Sigmoid colon (tissue), 7 donors: ENCODE measurements around the gene LNPEP. TPM values are rescaled to one million over a fixed set of nuclear protein-coding genes. Genes with fewer than 3 reads are reported as not detected.

Experiments used
- DNase-seq: peaks from one replicate; pipeline ENCODE4 v3.0.0-alpha.2; 2019
- H3K27ac ChIP-seq, 4 donors: fragments of 200-600 bp; sonication (generic); one replicate each; pipeline ENCODE4 v1.5.1; 2016 to 2019; ENCODE audit warnings: mild to moderate bottlenecking in 1 of 4
- H3K27me3 ChIP-seq, 3 donors: fragments of 200-600 bp; sonication (generic); one replicate each; pipeline ENCODE4 v1.5.1; 2019; ENCODE audit warnings: mild to moderate bottlenecking in 1 of 3
- H3K36me3 ChIP-seq, 4 donors: fragments of 200-600 bp; sonication (generic); one replicate each; pipeline ENCODE4 v1.5.1; 2016 to 2019
- H3K4me1 ChIP-seq, 4 donors: fragments of 200-600 bp; sonication (generic); one replicate each; pipeline ENCODE4 v1.5.1; 2017 to 2019
- H3K4me3 ChIP-seq, 4 donors: fragments of 200-600 bp; sonication (generic); one replicate each; pipeline ENCODE4 v1.5.1; 2017 to 2019; ENCODE audit warnings: mild to moderate bottlenecking in 2 of 4, moderate library complexity in 1 of 4
- H3K9me3 ChIP-seq, 4 donors: fragments of 200-600 bp in 3 of 4; sonication (generic) in 3 of 4; one replicate each; pipeline versions ENCODE4 v1.5.1 to v1.6.1; 2013 to 2019
- EP300 ChIP-seq, 4 donors: sonication (generic); formaldehyde crosslinking; IDR thresholded peaks; one replicate each; pipeline ENCODE4 v1.6.1; 2017; ENCODE audit warnings: antibody characterized with exemption in 4 of 4
- POLR2A ChIP-seq, 2 donors: fragments of 450-650 bp; IDR thresholded peaks; one replicate each; pipeline ENCODE4 v1.6.1; 2016; ENCODE audit warnings: antibody characterized with exemption in 2 of 2, mild to moderate bottlenecking in 2 of 2, moderate library complexity in 2 of 2
- POLR2AphosphoS5 ChIP-seq, 4 donors: sonication (generic); formaldehyde crosslinking; IDR thresholded peaks; one replicate each; pipeline ENCODE4 v1.6.1; 2017; ENCODE audit warnings: antibody characterized with exemption in 4 of 4
- WGBS, 2 donors: extraction: QIAGEN DNeasy Blood & Tissue Kit; methylation state at CpG; one replicate each; pipeline ENCODE4 v1.1.7; 2013; 5-methylcytosine and 5-hydroxymethylcytosine counted together
- intact Hi-C: fragments of 100-400 bp; cut with DNase I; formaldehyde crosslinking; loops from one replicate; pipeline ENCODE4 v1.15.1; 2023
- polyA plus RNA-seq, 3 donors: library from polyadenylated mRNA; stranded (reverse); fragments of 200-250 nt; gene quantifications; one replicate each; pipeline ENCODE4 v1.2.3, GENCODE V29; 2013
- total RNA-seq, 4 donors: library from RNA; depleted of rRNA; stranded (reverse); fragments of >200 nt; gene quantifications; one replicate each; pipeline ENCODE4 v1.1.0, GENCODE V29; 2016
- TF ChIP-seq, protein P1 (sequence below), 4 experiments: fragments of 450-650 bp in 3 of 4; fragments of 200-600 bp in 1 of 4; IDR thresholded peaks; one replicate each; pipeline ENCODE4 v1.5.1; 2016 to 2019; ENCODE audit warnings: antibody characterized with exemption in 4 of 4, mild to moderate bottlenecking in 3 of 4, moderate library complexity in 2 of 4
- donor health status: healthy with polysubstance abuse.
- donor health status: Bipolar disorder and iron deficiency.
- donor health status: healthy.

Gene LNPEP
- total and polyA plus RNA-seq, 7 donors: 1.4 to 68.1 (median 45.2) TPM

DNA sequence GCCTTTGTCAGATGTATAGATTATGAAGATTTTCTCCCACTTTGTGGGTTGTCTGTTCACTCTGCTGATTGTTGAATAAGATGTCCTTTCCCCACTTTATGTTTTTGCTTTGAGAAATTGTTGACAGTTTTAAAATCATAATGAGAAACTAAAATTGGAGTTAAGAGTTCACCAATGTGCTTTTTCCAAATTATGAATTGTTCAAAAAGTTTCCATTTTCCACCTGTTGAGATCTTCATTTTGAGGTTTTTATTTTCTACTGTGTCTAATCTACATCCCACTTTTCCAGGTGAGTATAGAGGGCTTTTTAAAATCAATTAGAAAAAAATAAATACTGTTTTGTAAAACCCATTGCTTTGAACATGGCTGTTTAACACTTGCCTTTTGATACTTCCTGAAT lies 55.8 kb downstream of the LNPEP start:
- H3K27me3 ChIP-seq: no peaks in the 10 kb centered on the region
- no peak for DNase-seq
- intact Hi-C loops: no loop called here
- no peaks in the 10 kb centered on the region for H3K4me1 ChIP-seq
- no peak overlapping the region for H3K27ac ChIP-seq
- TF ChIP-seq POLR2A (IDR thresholded peaks at IDR 0.05) (no peak), EP300 (IDR thresholded peaks at IDR 0.05) (no peak), POLR2AphosphoS5 (IDR thresholded peaks at IDR 0.05) (no peak)
- TF ChIP-seq, protein P1, sequence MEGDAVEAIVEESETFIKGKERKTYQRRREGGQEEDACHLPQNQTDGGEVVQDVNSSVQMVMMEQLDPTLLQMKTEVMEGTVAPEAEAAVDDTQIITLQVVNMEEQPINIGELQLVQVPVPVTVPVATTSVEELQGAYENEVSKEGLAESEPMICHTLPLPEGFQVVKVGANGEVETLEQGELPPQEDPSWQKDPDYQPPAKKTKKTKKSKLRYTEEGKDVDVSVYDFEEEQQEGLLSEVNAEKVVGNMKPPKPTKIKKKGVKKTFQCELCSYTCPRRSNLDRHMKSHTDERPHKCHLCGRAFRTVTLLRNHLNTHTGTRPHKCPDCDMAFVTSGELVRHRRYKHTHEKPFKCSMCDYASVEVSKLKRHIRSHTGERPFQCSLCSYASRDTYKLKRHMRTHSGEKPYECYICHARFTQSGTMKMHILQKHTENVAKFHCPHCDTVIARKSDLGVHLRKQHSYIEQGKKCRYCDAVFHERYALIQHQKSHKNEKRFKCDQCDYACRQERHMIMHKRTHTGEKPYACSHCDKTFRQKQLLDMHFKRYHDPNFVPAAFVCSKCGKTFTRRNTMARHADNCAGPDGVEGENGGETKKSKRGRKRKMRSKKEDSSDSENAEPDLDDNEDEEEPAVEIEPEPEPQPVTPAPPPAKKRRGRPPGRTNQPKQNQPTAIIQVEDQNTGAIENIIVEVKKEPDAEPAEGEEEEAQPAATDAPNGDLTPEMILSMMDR (IDR thresholded peaks at IDR 0.05): no peak
- H3K36me3 ChIP-seq: peaks cover 0 to 50% (median 10%) of the 10 kb centered on the region in 4 donors
- no peaks in the 10 kb centered on the region for H3K9me3 ChIP-seq
- H3K4me3 ChIP-seq: no peak overlapping the region

DNA sequence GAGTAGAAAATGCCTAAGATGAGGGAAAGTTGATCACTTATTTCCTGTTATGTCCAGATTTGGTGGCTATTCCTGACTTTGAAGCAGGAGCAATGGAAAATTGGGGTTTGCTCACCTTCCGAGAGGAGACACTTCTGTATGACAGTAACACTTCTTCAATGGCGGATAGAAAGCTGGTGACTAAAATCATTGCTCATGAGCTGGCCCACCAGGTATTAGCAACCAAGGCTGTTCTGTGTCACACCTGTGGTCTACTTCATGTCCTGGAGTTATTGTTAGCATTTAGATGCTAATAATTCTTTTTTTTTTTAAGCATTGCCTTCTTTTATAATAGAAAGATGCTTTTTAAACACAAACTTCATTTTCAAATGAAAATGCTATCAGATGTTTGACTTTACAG lies 57.9 kb downstream of the LNPEP start:
- Histone ChIP-seq H3K27me3 (no peaks in the 10 kb centered on the region), H3K9me3 (no peaks in the 10 kb centered on the region), H3K4me3 (no peak overlapping the region), H3K27ac (no peak overlapping the region), H3K36me3 (peaks cover 0 to 34% (median 10%) of the 10 kb centered on the region in 4 donors), H3K4me1 (no peaks in the 10 kb centered on the region)
- intact Hi-C loops: no loop called here
- WGBS, 2 donors: 96 to 98% methylated on average over 2 of the region's 2 CpGs
- TF ChIP-seq POLR2AphosphoS5 (IDR thresholded peaks at IDR 0.05) (no peak), POLR2A (IDR thresholded peaks at IDR 0.05) (no peak), EP300 (IDR thresholded peaks at IDR 0.05) (no peak)
- TF ChIP-seq, protein P1 (IDR thresholded peaks at IDR 0.05): no peak
- DNase-seq: no peak

DNA sequence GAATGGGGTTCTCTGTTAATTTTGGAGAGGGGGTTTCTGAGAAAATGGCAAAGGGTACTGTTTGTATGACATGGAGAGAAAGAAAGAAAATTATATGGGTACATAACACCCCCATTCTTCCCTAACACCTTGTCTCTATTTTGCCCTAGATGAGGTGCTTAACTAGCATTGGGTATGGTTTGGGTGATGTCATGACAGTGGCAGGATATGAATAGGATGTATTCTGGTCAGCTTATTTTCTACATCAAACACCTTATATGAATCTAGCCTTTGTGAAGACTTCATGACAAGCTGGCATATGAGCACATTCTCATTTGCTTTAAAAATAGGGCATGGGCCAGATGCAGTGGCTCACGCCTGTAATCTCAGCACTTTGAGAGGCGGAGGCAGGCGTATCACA lies 58.6 kb downstream of the LNPEP start:
- TF ChIP-seq, protein P1 (IDR thresholded peaks at IDR 0.05): no peak
- TF ChIP-seq POLR2A (IDR thresholded peaks at IDR 0.05): no peak
- TF ChIP-seq EP300 (IDR thresholded peaks at IDR 0.05): no peak
- TF ChIP-seq POLR2AphosphoS5 (IDR thresholded peaks at IDR 0.05): no peak
- intact Hi-C loops: no loop called here
- Histone ChIP-seq H3K9me3 (no peaks in the 10 kb centered on the region), H3K27ac (no peak overlapping the region), H3K27me3 (no peaks in the 10 kb centered on the region), H3K36me3 (peaks cover 0 to 34% (median 10%) of the 10 kb centered on the region in 4 donors), H3K4me3 (no peak overlapping the region), H3K4me1 (no peaks in the 10 kb centered on the region)
- WGBS, 2 donors: 95% methylated on average over 3 of the region's 3 CpGs
- no peak for DNase-seq

DNA sequence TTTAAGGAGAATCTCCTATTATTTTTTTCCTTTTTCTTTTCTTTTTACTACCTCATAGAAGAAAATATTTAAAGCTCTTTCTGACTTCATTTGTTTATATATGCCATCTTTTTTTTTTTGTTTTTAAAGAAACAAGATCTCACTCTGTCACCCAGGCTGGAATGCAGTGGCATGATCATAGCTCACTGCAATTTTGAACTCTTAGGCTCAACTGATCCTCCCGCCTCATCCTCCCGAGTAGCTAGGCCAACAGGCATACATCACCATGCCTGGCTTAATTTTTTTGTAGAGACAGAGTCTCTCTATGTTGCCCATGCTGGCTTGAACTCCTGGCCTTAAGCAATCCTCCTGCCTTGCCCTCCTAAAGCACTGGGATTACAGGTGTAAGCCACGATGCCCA lies 59.5 kb downstream of the LNPEP start:
- WGBS, 2 donors: 83 to 84% methylated on average over 3 of the region's 3 CpGs

More for the DNA sequence above, 59.5 kb downstream of the LNPEP start:
- DNase-seq: no peak
- Histone ChIP-seq H3K4me3 (no peak overlapping the region), H3K4me1 (no peaks in the 10 kb centered on the region), H3K36me3 (peaks cover 0 to 36% (median 10%) of the 10 kb centered on the region in 4 donors), H3K27ac (no peak overlapping the region), H3K9me3 (no peaks in the 10 kb centered on the region), H3K27me3 (no peaks in the 10 kb centered on the region)
- no peak for TF ChIP-seq POLR2AphosphoS5 (IDR thresholded peaks at IDR 0.05)
- no peak for TF ChIP-seq EP300 (IDR thresholded peaks at IDR 0.05)
- no peak for TF ChIP-seq POLR2A (IDR thresholded peaks at IDR 0.05)
- TF ChIP-seq, protein P1 (IDR thresholded peaks at IDR 0.05): no peak
- intact Hi-C loops: loop anchor here (5.0 kb wide), 1 partner anchor 167 kb away; no protein-coding TSS in a partner anchor
